B cell (primary cell): ENCODE data around the gene LCOR. TPM values are rescaled to one million over a fixed set of nuclear protein-coding genes. Genes with fewer than 3 reads are reported as not detected.
"Not testable (repeated sequence)": the region's sequence is repeated elsewhere in the genome, so short reads cannot be mapped to it uniquely, and the experiment has no call there.

Experiments used
- ATAC-seq: fragments of 200-7000 bp; cut with Tn5 transposase; one replicate; pipeline ENCODE4 v1.10.0; 2021; ENCODE audit warnings: low read depth, mild to moderate bottlenecking, moderate number of reproducible peaks, moderate library complexity
- CTCF ChIA-PET: fragments of 350-600 bp; sonication (Branson Sonifier 250); formaldehyde crosslinking; loops from one replicate; lab custom pipeline; 2021; ENCODE audit warnings: antibody characterized with exemption, inconsistent platforms; lab: Charles Lee
- POLR2A ChIA-PET: fragments of 350-600 bp; sonication (Branson Sonifier 250); formaldehyde crosslinking; loops from one replicate; lab custom pipeline; 2021; ENCODE audit warnings: antibody characterized with exemption; lab: Charles Lee
- DNase-seq: peaks from one replicate; pipeline ENCODE4 v3.0.0; 2013
- H2AFZ ChIP-seq: 2 replicates; pipeline ENCODE4 v1.6.1; 2012; ENCODE audit warnings: mild to moderate bottlenecking, low read depth, low read length; ENCODE audit not compliant: insufficient read depth, poor library complexity, severe bottlenecking
- H3K27ac ChIP-seq, 2 donors: 1 replicate in 1 of 2; 2 replicates in 1 of 2; pipeline ENCODE4 v1.5.1; 2012 to 2013; ENCODE audit warnings: low read length in 2 of 2, mild to moderate bottlenecking in 2 of 2, moderate library complexity in 1 of 2
- H3K27me3 ChIP-seq, 4 experiments: fragments of 200-600 bp in 1 of 4; sonication (generic) in 1 of 4; replicated peaks in 1 of 4; 1 replicate in 2 of 4; 2 replicates in 2 of 4; pipeline versions ENCODE4 v1.6.1 to v1.7.0; 2013 to 2016; ENCODE audit warnings: low read length in 3 of 4, mild to moderate bottlenecking in 2 of 4, mixed read lengths in 1 of 4, moderate library complexity in 1 of 4; ENCODE audit not compliant: insufficient read depth in 4 of 4, control insufficient read depth in 3 of 4; ENCODE audit errors: control extremely low read depth in 1 of 4
- H3K36me3 ChIP-seq, 2 experiments: replicated peaks in 1 of 2; 1 replicate in 1 of 2; 2 replicates in 1 of 2; pipeline versions ENCODE4 v1.6.1 to v1.7.1; 2013; ENCODE audit warnings: low read length in 1 of 2; ENCODE audit not compliant: insufficient read depth in 2 of 2, control insufficient read depth in 1 of 2; ENCODE audit errors: control extremely low read depth in 1 of 2, extremely low read depth in 1 of 2
- H3K4me1 ChIP-seq, 2 donors: fragments of 200-600 bp in 1 of 2; sonication (generic) in 1 of 2; 1 replicate in 1 of 2; 2 replicates in 1 of 2; pipeline versions ENCODE4 v1.5.1 to v1.6.1; 2013 to 2017; ENCODE audit warnings: low read length in 2 of 2; ENCODE audit not compliant: control insufficient read depth in 2 of 2, insufficient read depth in 2 of 2
- H3K4me2 ChIP-seq: replicated peaks from 2 replicates; pipeline ENCODE3; 2012; ENCODE audit warnings: mild to moderate bottlenecking, low read depth, low read length; ENCODE audit not compliant: poor library complexity, severe bottlenecking
- H3K4me3 ChIP-seq, 5 experiments: fragments of 200-600 bp in 1 of 5; sonication (generic) in 1 of 5; 1 replicate in 3 of 5; 2 replicates in 2 of 5; pipeline versions ENCODE4 v1.5.1 to v1.7.0; 2011 to 2016; ENCODE audit warnings: low read length in 4 of 5, mild to moderate bottlenecking in 4 of 5, low read depth in 2 of 5, control low read depth in 1 of 5, moderate library complexity in 1 of 5; ENCODE audit not compliant: insufficient read depth in 1 of 5; ENCODE audit errors: control extremely low read depth in 1 of 5, extremely low read depth in 1 of 5
- H3K79me2 ChIP-seq: fragments of 200-600 bp; sonication (generic); one replicate; pipeline ENCODE4 v1.6.0; 2016; ENCODE audit warnings: low read length; ENCODE audit not compliant: control insufficient read depth, insufficient read depth
- H3K9ac ChIP-seq: fragments of 200-600 bp; sonication (generic); 2 replicates; pipeline ENCODE4 v1.6.1; 2017; ENCODE audit warnings: mild to moderate bottlenecking, low read length, moderate library complexity
- H3K9me3 ChIP-seq, 3 donors: one replicate each; pipeline versions ENCODE4 v1.6.1 to v1.7.1; 2013; ENCODE audit warnings: low read length in 2 of 3; ENCODE audit not compliant: control insufficient read depth in 2 of 3, insufficient read depth in 1 of 3; ENCODE audit errors: control extremely low read depth in 1 of 3
- H4K20me1 ChIP-seq: 2 replicates; pipeline ENCODE4 v1.6.0; 2012; ENCODE audit warnings: mild to moderate bottlenecking, low read length; ENCODE audit not compliant: insufficient read depth, control insufficient read depth, poor library complexity, severe bottlenecking
- H3K27ac Mint-ChIP-seq: one replicate; pipeline ENCODE4 v1.8.0; 2021; ENCODE audit warnings: mixed read lengths
- H3K27me3 Mint-ChIP-seq: one replicate; pipeline ENCODE4 v1.8.0; 2021; ENCODE audit warnings: mixed read lengths
- H3K4me1 Mint-ChIP-seq: one replicate; pipeline ENCODE4 v1.8.0; 2021; ENCODE audit warnings: mixed read lengths
- H3K4me3 Mint-ChIP-seq: one replicate; pipeline ENCODE4 v1.8.0; 2021; ENCODE audit warnings: mixed read lengths
- H3K9me3 Mint-ChIP-seq: one replicate; pipeline ENCODE4 v1.8.0; 2022; ENCODE audit warnings: mixed read lengths; ENCODE audit not compliant: insufficient read depth
- EZH2 ChIP-seq: IDR thresholded peaks from 2 replicates; pipeline ENCODE4 v1.6.1; 2012; ENCODE audit warnings: borderline replicate concordance, low read depth, mild to moderate bottlenecking, moderate library complexity, low read length; ENCODE audit not compliant: insufficient read depth, poor library complexity, severe bottlenecking
- WGBS: methylation state at CpG from one replicate; pipeline ENCODE4 v1.1.5; 2013; ENCODE audit warnings: missing lambda C conversion rate; ENCODE audit not compliant: insufficient coverage; 5-methylcytosine and 5-hydroxymethylcytosine counted together
- intact Hi-C: fragments of 100-400 bp; cut with micrococcal nuclease; formaldehyde crosslinking; loops from one replicate; pipeline ENCODE4 v1.10.0; 2022
- polyA plus RNA-seq: library from polyadenylated mRNA; depleted of rRNA; stranded (reverse); fragments of >200 nt; gene quantifications from 2 replicates; pipeline ENCODE4 v1.2.3, GENCODE V29; 2012
- total RNA-seq, 2 donors: library from RNA; stranded (reverse); fragments of 120-200 nt in 1 of 2; gene quantifications; 1 replicate in 1 of 2; 2 replicates in 1 of 2; pipeline versions ENCODE4 v1.2.3 to v1.2.4, GENCODE V29; 2013 to 2022
- TF ChIP-seq, protein P1 (sequence below): fragments of 200-600 bp; IDR thresholded peaks from one replicate; pipeline ENCODE4 v1.8.0; 2022; ENCODE audit warnings: antibody characterized with exemption, mild to moderate bottlenecking

LCOR gene
- total and polyA plus RNA-seq, 2 donors (not counting 1 experiment from before 2014, with no cell fraction given), result 5.1 to 70.0 TPM

DNA sequence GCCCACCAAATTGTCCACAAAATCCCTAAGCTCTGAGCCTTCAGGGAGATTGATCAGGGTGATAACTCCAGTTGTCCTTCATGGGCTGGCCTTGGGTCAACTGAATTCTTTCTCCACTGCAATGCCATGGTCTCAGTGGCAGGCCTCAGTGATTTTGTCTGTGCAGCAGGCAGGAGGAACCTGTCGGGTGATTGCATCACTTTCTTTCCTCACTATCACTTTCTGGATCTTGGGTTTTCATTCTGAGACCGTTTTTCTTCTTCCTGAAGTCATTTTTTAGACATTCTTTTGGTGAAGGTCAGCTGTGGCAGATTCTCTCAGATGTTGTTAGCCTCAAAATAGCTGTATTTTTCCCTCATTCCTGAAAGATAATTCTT, 28.8 kb upstream of the LCOR start:
- H3K36me3 ChIP-seq, result peaks cover 0 to 2% of the 10 kb centered on the region in 2 experiments
- H2AFZ ChIP-seq, result no peak overlapping the region
- H3K9me3 ChIP-seq, result peaks cover 3 to 6% (median 6%) of the 10 kb centered on the region in 3 donors
- no peak overlapping the region for H3K9ac ChIP-seq
- no peak overlapping the region for H3K27ac Mint-ChIP-seq
- TF ChIP-seq, protein P1, sequence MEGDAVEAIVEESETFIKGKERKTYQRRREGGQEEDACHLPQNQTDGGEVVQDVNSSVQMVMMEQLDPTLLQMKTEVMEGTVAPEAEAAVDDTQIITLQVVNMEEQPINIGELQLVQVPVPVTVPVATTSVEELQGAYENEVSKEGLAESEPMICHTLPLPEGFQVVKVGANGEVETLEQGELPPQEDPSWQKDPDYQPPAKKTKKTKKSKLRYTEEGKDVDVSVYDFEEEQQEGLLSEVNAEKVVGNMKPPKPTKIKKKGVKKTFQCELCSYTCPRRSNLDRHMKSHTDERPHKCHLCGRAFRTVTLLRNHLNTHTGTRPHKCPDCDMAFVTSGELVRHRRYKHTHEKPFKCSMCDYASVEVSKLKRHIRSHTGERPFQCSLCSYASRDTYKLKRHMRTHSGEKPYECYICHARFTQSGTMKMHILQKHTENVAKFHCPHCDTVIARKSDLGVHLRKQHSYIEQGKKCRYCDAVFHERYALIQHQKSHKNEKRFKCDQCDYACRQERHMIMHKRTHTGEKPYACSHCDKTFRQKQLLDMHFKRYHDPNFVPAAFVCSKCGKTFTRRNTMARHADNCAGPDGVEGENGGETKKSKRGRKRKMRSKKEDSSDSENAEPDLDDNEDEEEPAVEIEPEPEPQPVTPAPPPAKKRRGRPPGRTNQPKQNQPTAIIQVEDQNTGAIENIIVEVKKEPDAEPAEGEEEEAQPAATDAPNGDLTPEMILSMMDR, result no peak
- TF ChIP-seq EZH2, result no peak
- peaks cover 3% of the 10 kb centered on the region for H3K4me1 Mint-ChIP-seq
- DNase-seq (no peak), ATAC-seq (no peak)
- H3K4me2 ChIP-seq, result no peak overlapping the region
- no peaks in the 10 kb centered on the region for H4K20me1 ChIP-seq
- H3K79me2 ChIP-seq, result peaks cover 10% of the 10 kb centered on the region
- no peaks in the 10 kb centered on the region for H3K27me3 ChIP-seq
- peaks cover 3% of the 10 kb centered on the region for H3K9me3 Mint-ChIP-seq
- no peaks in the 10 kb centered on the region for H3K27me3 Mint-ChIP-seq
- H3K4me3 ChIP-seq, result no peak overlapping the region
- no peak overlapping the region for H3K27ac ChIP-seq
- no peaks in the 10 kb centered on the region for H3K4me1 ChIP-seq
- no peak overlapping the region for H3K4me3 Mint-ChIP-seq
- intact Hi-C loops, result no loop called here
- ChIA-PET CTCF (no interaction called here), POLR2A (interaction anchor here (0.5 kb wide), 1 partner anchor 108 kb away, joined by 5 read pairs; no protein-coding TSS in a partner anchor)
- no CpG with 5 or more reads among the region's 2 CpGs for WGBS

DNA sequence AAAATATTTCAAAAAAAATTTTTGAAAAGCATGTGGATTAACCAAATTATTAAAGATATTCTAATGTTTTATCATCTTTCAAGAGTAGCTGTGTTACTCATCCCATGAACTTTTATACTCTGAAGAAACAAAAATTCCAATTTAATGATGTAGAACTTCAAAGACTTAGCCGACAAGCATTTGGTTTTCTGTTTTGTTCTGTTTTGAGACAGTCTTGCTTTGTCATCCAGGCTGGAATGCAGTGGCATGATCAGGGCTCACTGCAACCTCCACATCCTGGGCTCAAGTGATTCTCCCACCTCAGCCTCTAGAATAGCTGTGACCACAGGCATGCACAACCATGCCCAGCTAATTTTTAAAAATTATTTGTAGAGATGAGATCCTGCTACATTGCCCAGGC, 17.8 kb upstream of the LCOR start:
- no peak overlapping the region for H3K27ac ChIP-seq
- CTCF ChIA-PET, result no interaction called here
- H4K20me1 ChIP-seq, result no peaks in the 10 kb centered on the region
- H3K36me3 ChIP-seq, result no peaks in the 10 kb centered on the region
- H3K9ac ChIP-seq, result no peak overlapping the region
- H3K27ac Mint-ChIP-seq, result no peak overlapping the region
- no peaks in the 10 kb centered on the region for H3K9me3 ChIP-seq
- no peaks in the 10 kb centered on the region for H3K27me3 Mint-ChIP-seq
- no peak overlapping the region for H3K4me3 ChIP-seq
- ATAC-seq, result no peak
- H3K4me1 ChIP-seq, result no peaks in the 10 kb centered on the region
- POLR2A ChIA-PET, result no interaction called here
- no peaks in the 10 kb centered on the region for H3K9me3 Mint-ChIP-seq
- H3K4me1 Mint-ChIP-seq, result peaks cover 4% of the 10 kb centered on the region
- WGBS, result no CpG with 5 or more reads among the region's 1 CpG
- TF ChIP-seq, protein P1, result no peak
- TF ChIP-seq EZH2, result no peak
- no peak overlapping the region for H3K4me2 ChIP-seq
- intact Hi-C loops, result no loop called here
- H3K4me3 Mint-ChIP-seq, result no peak overlapping the region
- no peaks in the 10 kb centered on the region for H3K79me2 ChIP-seq
- no peaks in the 10 kb centered on the region for H3K27me3 ChIP-seq
- no peak for DNase-seq
- no peak overlapping the region for H2AFZ ChIP-seq

DNA sequence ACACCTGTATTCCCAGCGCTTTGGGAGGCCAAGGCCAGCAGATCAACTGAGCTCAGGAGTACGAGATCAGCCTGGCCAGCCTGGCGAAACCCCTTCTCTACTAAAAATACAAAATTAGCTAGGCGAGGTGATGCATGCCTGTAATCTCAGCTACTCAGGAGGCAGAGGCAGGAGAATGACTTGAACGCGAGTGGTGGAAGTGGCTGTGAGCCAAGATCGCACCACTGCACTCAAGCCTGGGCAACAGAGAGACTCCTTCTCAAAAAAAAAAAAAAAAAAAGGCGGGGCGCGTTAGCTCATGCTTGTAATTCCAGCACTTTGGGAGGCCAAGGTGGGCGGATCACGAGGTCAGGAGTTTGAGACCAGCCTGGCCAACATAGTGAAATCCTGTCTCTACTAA, 13.1 kb upstream of the LCOR start:
- 95% methylated on average over 4 of the region's 12 CpGs for WGBS
- H4K20me1 ChIP-seq, intact Hi-C loops, H3K4me3 Mint-ChIP-seq, H3K79me2 ChIP-seq, H3K27me3 ChIP-seq, H3K9me3 Mint-ChIP-seq, H3K36me3 ChIP-seq, H3K27me3 Mint-ChIP-seq, H3K4me3 ChIP-seq, POLR2A ChIA-PET, H2AFZ ChIP-seq, H3K9me3 ChIP-seq, H3K4me1 Mint-ChIP-seq, H3K27ac ChIP-seq, H3K27ac Mint-ChIP-seq, DNase-seq, H3K4me2 ChIP-seq, H3K4me1 ChIP-seq, ATAC-seq, H3K9ac ChIP-seq: not testable (repeated sequence)
- CTCF ChIA-PET, result interaction anchor here (0.6 to 0.7 kb wide), 2 partner anchors 48 to 53 kb away, joined by 3 to 4 read pairs; no protein-coding TSS in a partner anchor
